HepG2 (cell line): ENCODE measurements around the gene ETV2. TPM values are rescaled to one million over a fixed set of nuclear protein-coding genes. Genes with fewer than 3 reads are reported as not detected.
A peak's percentile ranks its signal among the peaks of the same experiment; 100 is the strongest.

ENCODE experiments used
- ARID4A ChIP-seq: sonication (generic); formaldehyde crosslinking; IDR thresholded peaks from 2 replicates; pipeline ENCODE4 v1.5.0; 2020; ENCODE audit warnings: mild to moderate bottlenecking, missing genetic modification reagents, borderline replicate concordance
- CBX1 ChIP-seq: IDR thresholded peaks from one replicate; pipeline ENCODE4 v1.6.1; 2016; ENCODE audit warnings: antibody characterized with exemption, low read depth
- GABPA ChIP-seq, 2 experiments: IDR thresholded peaks; 2 replicates each; pipeline ENCODE4 v1.6.1; 2011 to 2016; ENCODE audit warnings: low read depth in 2 of 2, low read length in 1 of 2, missing biosample characterization in 1 of 2, missing genetic modification characterization in 1 of 2
- HDAC1 ChIP-seq: sonication (generic); formaldehyde crosslinking; IDR thresholded peaks from 2 replicates; pipeline ENCODE4 v1.5.1; 2020; ENCODE audit warnings: mild to moderate bottlenecking, missing genetic modification reagents
- HMGXB3 ChIP-seq: sonication (generic); formaldehyde crosslinking; IDR thresholded peaks from 2 replicates; pipeline ENCODE4 v1.4.0; 2020; ENCODE audit warnings: missing genetic modification reagents, borderline replicate concordance
- HNF1B ChIP-seq: sonication (generic); formaldehyde crosslinking; IDR thresholded peaks from 2 replicates; pipeline ENCODE4 v1.5.1; 2020; ENCODE audit warnings: mild to moderate bottlenecking, moderate library complexity, missing genetic modification reagents
- HOXA3 ChIP-seq: sonication (generic); formaldehyde crosslinking; IDR thresholded peaks from 2 replicates; pipeline ENCODE4 v1.5.0; 2020; ENCODE audit warnings: missing genetic modification reagents
- KDM2A ChIP-seq: sonication (generic); formaldehyde crosslinking; IDR thresholded peaks from 2 replicates; pipeline ENCODE4 v1.4.0; 2020; ENCODE audit warnings: low read depth, missing genetic modification reagents, borderline replicate concordance
- KDM5A ChIP-seq: fragments of 200-600 bp; sonication (generic); IDR thresholded peaks from 2 replicates; pipeline ENCODE4 v1.7.0; 2018; ENCODE audit warnings: antibody characterized with exemption, mild to moderate bottlenecking, low read length, borderline replicate concordance
- MTF2 ChIP-seq: sonication (generic); formaldehyde crosslinking; IDR thresholded peaks from 2 replicates; pipeline ENCODE4 v1.5.0; 2020; ENCODE audit warnings: missing genetic modification reagents, borderline replicate concordance
- NR2F2 ChIP-seq: IDR thresholded peaks from 2 replicates; pipeline ENCODE4 v1.6.1; 2012; ENCODE audit warnings: low read depth, inconsistent platforms, borderline replicate concordance
- REPIN1 ChIP-seq: sonication (generic); formaldehyde crosslinking; IDR thresholded peaks from 2 replicates; pipeline ENCODE4 v1.8.0; 2022; ENCODE audit warnings: missing genetic modification reagents, low read depth, mild to moderate bottlenecking, borderline replicate concordance
- ZFP37 ChIP-seq: sonication (generic); formaldehyde crosslinking; IDR thresholded peaks from 2 replicates; pipeline ENCODE4 v1.4.0; 2020; ENCODE audit warnings: missing genetic modification reagents, borderline replicate concordance
- ZNF275 ChIP-seq: sonication (generic); formaldehyde crosslinking; IDR thresholded peaks from 2 replicates; pipeline ENCODE4 v1.8.0; 2022; ENCODE audit warnings: missing genetic modification reagents, mild to moderate bottlenecking, inconsistent platforms, borderline replicate concordance
- ZNF564 ChIP-seq: sonication (generic); formaldehyde crosslinking; IDR thresholded peaks from 2 replicates; pipeline ENCODE4 v1.8.1; 2023; ENCODE audit warnings: mild to moderate bottlenecking, missing genetic modification reagents
- polyA plus RNA-seq, 8 experiments: library from polyadenylated mRNA; depleted of rRNA in 3 of 8; stranded (reverse) in 7 of 8; unstranded in 1 of 8; fragments of >200 nt; fragmentation: Illumina TruSeq in 4 of 8; extraction: Trizol in 4 of 8; gene quantifications; 2 replicates each; pipeline versions ENCODE4 v1.2.1 to v1.2.3, GENCODE V29; 2011 to 2016; ENCODE audit warnings: low read depth in 4 of 8, missing spikeins in 1 of 8, mixed read lengths in 1 of 8; ENCODE audit not compliant: insufficient read depth in 1 of 8
- total RNA-seq, 5 experiments: library from RNA; depleted of rRNA; stranded (reverse); fragments of >200 nt; fragmentation: Illumina TruSeq; extraction: Trizol; gene quantifications; 2 replicates each; pipeline ENCODE4 v1.2.3, GENCODE V29; 2016; ENCODE audit warnings: low read depth in 1 of 5

Gene ETV2
- total and polyA plus RNA-seq, 2 of the 13 experiments (the other 11 are each of a cell fraction or from before 2014, with no cell fraction given), result 0.07 to 0.20 TPM

- no peak for TF ChIP-seq MTF2
- peak; percentile 14; the same call in 1 of the 2 replicates for TF ChIP-seq HNF1B
- TF ChIP-seq ZFP37 (CRISPR knock-in tag), result 0 out of 2 replicates have a peak, but pooled peaks have one; percentile 18
- TF ChIP-seq GABPA (IDR thresholded peaks at IDR 0.05; ENCODE audit: low read depth, low read length), result peak; percentile 87
- TF ChIP-seq GABPA (CRISPR knock-in tag; IDR thresholded peaks at IDR 0.05; ENCODE audit: low read depth), result peak; percentile 96
- TF ChIP-seq ZNF564 (CRISPR knock-in tag), result no peak
- TF ChIP-seq NR2F2, result no peak
- TF ChIP-seq HMGXB3 (CRISPR knock-in tag), result 0 out of 2 replicates have a peak, but pooled peaks have one; percentile 34
- TF ChIP-seq KDM2A (CRISPR knock-in tag), result peak; percentile 35; the same call in 1 of the 2 replicates
- peak; percentile 41; the same call in 1 of the 2 replicates for TF ChIP-seq HOXA3 (CRISPR knock-in tag)
- peak; percentile 80 for TF ChIP-seq ARID4A (CRISPR knock-in tag)
- TF ChIP-seq KDM5A, result peak; percentile 77
- peak; percentile 27 for TF ChIP-seq CBX1
- TF ChIP-seq REPIN1 (CRISPR knock-in tag), result peak; percentile 49; the same call in 1 of the 2 replicates
- TF ChIP-seq HDAC1, result peak; percentile 43; the same call in 1 of the 2 replicates
- no peak for TF ChIP-seq ZNF275
These were observed 6.7 kb downstream of the ETV2 start, which contains the start of gene COX6B1 (continued) for GRCh38 chr19:35648017-35648961.
